PC-3 (cell line): ENCODE results near the gene IL1RAPL2.

Source experiments
- CTCF ChIP-seq: fragments of 300-600 bp; sonication (generic); conservative IDR thresholded peaks from 2 replicates; pipeline ENCODE4 v1.5.1; 2017; ENCODE audit warnings: antibody characterized with exemption, low read depth, mild to moderate bottlenecking, low read length
- EZH2 ChIP-seq: fragments of 300-600 bp; sonication (generic); IDR thresholded peaks from one replicate; pipeline ENCODE4 v1.6.1; 2017; ENCODE audit warnings: antibody characterized with exemption, mild to moderate bottlenecking, low read length; ENCODE audit not compliant: unreplicated experiment
- EZH2phosphoT487 ChIP-seq: fragments of 300-600 bp; sonication (generic); IDR thresholded peaks from 2 replicates; pipeline ENCODE4 v1.6.1; 2018; ENCODE audit warnings: mild to moderate bottlenecking, antibody characterized with exemption, low read length, borderline replicate concordance

- no peak for TF ChIP-seq EZH2
- no peak for TF ChIP-seq CTCF
- no peak for TF ChIP-seq EZH2phosphoT487
Measured at GRCh38 chrX:105483011-105483410, 917.0 kb downstream of the IL1RAPL2 start.
